DMS53 (cell line): ENCODE data around the gene CCDC201.

ENCODE experiments used
- DNase-seq: peaks from one replicate; lab custom pipeline; 2025; lab: John Stamatoyannopoulos, UW

CCDC201 gene

DNA sequence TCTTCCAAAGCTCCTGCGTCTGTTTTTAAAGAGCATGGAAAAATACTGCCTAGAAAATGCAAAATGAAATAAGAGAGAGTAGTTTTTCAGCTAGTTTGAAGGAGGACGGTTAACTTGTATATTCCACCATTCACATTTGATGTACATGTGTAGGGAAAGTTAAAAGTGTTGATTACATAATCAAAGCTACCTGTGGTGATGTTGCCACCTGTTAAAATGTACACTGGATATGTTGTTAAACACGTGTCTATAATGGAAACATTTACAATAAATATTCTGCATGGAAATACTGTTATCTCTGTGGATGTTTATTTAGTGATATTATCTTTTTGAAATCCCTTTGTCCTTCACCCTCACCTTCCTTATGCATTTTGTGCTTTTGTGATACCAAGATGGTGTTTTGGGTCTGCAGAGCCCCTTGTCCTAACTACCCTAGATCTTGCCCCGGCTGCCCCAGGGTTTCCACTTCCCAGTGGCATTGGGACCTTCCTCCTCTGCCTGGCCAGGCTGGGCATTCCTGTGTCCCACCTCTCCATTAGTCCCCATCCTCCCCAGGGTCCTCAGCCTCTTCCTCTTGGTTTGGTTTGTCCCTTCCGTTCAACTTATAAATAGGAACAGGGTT is 20.6 kb upstream of the CCDC201 start:
- no peak for DNase-seq

DNA sequence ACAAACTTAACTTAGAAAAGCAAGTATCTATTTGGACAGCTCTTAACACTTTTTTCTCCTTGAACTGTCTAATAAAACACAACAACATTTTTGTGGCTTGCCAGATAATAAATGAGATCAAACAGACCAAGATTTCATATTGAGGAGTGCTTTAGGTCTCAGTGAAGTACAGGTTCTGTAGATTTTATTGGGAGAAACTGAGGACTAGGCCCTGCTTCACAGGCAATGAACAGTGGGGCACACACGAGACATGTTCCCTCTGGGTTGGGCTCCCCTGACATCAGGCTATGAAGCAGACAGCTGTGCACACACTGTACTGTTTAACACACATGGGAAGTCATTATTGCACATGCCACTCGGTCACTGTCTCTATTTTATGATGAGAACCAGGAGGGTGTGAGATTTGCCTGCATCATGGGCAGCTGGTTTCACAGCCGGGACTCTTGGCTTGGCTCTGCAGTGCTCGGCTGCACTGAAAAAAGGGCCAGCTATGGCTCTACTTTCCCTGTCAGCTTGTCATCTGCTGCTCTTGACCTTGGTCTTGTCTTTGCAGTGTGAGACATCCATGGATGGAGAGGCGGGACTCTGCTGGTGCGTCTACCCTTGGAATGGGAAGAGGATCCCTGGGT is 19.6 kb upstream of the CCDC201 start:
- peak; percentile 33 for DNase-seq

DNA sequence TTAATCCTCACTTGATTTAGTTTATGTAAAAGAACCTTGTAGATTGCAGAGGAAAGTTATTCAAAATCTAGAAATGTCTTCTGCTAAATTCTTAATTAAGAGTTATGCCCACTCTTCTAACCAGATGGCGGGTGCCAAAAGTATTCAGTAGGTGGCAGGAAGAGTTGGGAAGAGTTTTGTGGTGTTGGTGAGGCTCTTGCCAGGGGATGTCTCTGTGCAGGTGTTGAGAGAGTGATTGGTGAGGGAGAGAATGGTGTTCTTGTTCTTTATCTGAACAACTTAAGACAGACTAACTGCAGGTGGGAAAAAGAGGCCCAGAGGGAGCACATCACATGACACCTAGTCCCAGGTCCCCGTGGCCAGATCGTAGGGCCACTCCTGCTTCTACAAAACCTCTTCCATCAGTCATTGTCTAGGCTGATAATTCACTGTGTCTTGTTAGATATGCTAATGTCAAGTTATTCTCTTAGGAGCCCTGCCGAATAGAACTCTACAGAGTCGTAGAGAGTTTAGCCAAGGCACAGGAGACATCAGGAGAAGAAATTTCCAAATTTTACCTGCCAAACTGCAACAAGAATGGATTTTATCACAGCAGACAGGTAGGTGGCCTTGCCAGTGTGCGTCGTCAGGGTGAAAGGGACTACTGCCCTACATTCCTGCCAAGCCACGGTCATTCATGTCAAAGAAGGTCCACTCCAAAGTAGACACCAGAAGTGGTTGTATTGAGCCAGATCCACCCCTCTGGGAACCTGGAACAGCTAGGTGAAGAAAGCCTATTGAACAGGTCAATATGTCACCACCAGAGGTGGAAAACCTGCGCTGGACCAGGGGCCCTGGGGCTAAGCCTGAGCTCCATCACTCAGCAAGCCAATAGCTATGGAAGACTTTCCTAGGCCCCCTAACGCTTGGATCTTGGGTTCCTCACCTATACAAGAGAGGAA is 18.9 kb upstream of the CCDC201 start:
- DNase-seq = no peak

DNA sequence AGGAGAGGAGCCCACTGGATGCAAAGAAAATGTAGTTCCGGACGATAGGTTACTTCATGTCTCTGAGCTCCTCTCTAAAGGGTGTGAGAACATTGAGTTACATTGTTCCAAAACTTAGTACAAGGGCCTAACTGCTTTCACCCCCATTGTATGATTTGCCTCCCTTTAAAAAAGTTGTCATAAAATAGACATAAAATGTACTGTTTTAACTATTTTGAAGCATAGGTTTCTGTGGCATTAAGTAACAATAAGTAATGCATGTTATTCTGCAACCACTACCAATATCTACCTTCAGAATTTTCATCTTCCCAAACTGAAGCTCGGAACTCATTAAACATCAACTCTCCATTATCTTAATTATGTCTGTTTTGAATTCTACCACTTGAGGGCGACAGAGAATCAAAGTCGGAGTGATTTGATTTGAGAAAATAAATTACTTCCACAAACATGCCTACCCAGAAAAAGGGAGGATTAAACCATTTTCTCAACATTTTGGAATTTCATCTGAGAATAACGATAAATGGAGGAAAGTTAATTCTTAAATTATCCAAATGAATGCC is 18.1 kb upstream of the CCDC201 start:
- peak; percentile 67 for DNase-seq

DNA sequence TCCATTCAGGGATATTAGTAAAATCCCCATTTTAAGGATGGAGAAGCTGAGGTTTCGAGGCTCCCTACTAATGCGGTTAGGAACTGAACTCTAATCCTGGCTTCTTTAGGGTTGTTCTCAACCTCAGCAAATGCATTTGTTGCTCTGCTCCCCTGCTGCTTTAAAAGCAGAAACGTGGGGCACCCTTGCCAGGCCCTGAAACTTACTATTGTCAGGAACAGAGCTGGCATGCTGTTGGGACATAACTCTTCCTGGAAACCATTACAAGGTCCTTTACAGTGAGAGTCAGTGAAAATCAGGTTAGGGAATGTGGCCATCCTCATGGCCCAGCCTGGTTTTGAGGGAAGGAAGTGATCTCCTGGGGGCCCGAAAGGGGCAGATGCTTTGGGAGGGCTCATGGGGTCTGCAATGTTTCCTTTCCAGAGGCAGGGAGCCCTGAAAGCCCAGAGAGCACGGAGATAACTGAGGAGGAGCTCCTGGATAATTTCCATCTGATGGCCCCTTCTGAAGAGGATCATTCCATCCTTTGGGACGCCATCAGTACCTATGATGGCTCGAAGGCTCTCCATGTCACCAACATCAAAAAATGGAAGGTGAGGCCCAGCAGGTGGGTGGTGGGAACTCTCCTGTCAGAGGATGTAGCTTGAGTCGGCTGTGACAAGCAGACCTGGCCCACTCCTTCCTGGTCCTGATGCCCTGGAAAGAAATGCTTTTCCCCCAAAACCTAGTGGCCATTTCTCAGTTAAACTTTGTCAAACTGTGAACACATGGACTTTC is 17.4 kb upstream of the CCDC201 start:
- no peak for DNase-seq

DNA sequence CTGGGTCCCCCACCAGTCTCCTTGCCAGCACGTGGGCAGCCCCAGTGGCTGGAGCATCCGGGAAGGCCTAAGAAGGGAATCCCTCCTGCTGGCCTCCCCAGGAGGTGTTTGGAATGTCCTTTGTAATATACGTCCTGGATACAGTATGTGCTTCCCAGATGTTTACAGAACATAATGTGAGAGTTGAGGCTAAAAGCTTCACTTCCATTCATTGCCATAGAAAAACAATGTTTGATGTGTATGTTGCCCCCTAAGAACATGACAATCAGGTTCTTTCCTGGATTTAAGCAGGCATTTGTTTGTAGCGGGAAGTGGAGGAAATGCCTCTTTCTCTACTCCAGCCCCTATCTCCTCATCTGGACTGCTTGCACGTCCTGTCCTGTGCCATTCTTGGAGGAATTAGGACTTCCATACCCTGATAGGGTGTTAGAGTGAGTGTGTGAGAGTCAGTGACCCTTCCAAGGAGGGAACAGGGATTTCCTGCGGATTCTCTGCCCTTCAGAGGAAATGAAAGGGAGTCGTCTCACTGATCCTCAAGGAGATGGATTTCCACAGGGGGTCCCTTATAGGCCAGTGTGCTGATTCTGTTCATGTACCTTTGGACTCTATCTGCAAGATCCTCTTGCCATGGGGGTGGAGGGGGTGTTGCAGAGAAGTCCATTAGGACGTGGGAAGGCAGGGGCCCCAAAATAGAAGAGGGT is 16.6 kb upstream of the CCDC201 start:
- DNase-seq = no peak

DNA sequence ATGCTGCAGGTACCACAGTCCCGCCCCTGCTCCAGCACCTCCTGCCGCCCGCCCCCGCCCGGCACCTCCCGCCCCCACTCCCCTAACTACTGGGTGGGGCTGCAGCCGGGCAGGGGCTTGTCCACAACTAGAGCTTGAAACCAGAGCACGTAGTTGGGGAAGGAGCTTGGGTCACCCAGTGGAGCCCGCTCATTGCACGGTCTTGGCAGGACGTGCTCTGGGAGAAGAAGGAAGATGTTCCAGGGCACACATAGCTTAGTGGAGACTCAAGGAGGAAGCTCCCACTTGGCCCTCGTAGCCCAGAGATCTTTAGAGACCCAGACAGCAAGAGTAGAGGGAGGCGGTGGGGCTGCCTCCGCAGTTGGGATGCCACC is 16.1 kb upstream of the CCDC201 start:
- DNase-seq = no peak

DNA sequence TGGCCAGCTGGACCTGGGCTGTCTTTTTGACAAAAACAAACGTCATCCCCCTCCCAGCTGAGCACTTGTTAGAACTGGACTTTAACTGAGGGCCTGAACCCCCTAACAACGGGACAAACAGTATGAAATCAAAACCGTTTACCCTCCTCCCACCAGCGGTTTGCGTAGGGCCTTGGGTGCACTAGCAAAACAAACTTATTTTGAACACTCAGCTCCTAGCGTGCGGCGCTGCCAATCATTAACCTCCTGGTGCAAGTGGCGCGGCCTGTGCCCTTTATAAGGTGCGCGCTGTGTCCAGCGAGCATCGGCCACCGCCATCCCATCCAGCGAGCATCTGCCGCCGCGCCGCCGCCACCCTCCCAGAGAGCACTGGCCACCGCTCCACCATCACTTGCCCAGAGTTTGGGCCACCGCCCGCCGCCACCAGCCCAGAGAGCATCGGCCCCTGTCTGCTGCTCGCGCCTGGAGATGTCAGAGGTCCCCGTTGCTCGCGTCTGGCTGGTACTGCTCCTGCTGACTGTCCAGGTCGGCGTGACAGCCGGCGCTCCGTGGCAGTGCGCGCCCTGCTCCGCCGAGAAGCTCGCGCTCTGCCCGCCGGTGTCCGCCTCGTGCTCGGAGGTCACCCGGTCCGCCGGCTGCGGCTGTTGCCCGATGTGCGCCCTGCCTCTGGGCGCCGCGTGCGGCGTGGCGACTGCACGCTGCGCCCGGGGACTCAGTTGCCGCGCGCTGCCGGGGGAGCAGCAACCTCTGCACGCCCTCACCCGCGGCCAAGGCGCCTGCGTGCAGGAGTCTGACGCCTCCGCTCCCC is 15.5 kb upstream of the CCDC201 start, which contains the start of gene IGFBP1:
Gene IGFBP1, plus strand, starts transcription at position 304 of the 808 bp plus-strand sequence. Its CDS starts 165 bp downstream, at position 469.
- peak; percentile 81 for DNase-seq

DNA sequence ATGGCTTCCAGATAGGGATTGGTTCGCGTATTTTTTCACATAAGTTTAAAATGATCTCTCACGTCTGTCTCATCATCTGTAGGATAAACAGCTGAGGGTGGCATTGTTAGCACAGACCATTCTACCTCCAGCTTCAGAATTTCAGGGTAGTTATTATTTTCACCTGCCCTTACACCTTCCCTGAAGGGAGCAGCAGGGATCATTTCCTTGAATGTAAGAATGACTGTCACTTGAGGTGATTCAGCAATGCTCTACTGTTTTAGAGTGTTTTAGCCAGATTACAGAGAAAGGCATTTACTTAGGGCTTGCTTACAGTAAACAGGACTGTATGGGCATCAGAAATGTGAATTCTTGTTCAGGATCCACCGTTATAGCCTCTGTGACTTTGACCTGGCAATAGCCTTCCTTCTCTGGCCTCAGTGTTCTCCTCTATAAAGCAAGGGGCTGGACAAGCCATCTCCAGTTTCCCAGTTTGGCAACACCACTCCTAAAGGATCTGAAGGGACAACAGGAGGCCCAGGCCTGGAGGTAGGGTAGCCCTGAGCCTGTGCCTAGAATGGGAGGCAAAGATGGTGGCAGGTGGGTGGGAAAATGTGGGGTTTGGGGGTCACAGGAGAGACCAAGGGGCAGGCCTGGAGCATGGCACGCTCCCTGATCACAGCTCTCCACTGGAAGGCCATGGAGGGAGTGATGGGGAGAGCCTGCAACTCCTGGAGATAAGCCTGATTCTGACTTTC is 14.2 kb upstream of the CCDC201 start:
- DNase-seq = no peak

DNA sequence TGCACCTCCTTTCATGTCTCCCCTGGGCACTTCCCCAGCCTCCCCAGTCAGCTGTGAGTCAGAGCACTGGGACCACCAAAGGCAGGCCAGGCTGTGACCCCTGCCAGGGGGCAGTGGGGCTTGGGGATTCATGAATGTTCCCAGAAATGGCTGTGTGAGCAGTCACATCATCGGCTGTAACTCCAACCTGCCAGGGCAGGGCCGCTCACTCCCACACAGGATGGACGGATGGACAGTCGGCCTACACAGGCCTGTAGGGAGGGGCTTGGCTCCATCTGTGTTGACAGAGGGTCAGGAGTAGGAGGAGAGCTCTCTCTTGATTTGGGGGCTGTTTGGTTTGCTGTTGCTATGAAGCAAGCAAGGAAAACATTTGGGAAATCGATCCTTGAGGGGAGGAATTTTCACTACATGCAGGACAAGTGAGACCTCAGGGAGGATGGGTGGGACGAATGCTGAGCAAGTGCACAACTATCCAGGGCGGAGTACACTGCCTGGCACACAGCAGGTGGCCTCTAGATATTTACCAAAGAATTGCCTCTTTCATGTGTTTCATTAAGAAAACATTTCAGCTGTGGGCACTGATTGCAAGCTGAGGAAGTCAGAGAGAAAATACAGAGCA is 12.5 kb upstream of the CCDC201 start:
- no peak for DNase-seq

DNA sequence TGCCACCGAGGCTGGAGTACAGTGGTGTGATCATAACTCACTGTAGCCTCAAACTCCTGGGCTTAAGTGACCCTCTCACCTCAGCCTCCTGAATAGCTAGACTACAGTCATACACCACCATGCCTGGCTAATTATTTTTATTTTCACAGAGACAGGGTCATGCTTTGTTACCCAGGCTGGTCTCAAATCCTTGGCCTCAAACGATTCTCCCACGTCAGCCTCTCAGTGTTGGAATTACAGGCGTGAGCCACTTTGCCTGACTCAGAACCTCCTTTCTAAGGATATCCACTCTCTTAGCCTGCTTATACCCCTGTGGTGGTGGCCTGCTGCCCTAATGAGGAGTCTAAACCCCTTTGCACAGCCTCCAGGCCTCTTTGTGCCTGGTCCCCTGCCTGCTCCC is 11.3 kb upstream of the CCDC201 start:
- DNase-seq = no peak

DNA sequence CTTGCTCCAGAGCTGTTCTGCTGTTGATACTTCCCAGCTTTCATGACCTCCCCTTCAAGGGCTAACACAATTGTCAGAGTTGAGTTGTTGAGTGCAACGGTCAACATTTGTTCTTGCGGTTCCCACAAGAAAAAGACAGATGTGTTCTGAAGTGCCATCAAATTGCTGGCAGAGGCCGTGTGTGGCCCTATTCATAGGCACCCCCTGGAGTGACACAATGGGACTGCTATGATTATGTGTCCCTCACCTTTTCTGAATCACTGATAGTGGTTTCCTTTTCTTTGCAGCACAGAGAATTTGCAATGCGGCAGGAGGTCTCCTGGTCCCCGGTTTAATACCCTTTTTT is 9.6 kb upstream of the CCDC201 start:
- DNase-seq = peak; percentile 91

DNA sequence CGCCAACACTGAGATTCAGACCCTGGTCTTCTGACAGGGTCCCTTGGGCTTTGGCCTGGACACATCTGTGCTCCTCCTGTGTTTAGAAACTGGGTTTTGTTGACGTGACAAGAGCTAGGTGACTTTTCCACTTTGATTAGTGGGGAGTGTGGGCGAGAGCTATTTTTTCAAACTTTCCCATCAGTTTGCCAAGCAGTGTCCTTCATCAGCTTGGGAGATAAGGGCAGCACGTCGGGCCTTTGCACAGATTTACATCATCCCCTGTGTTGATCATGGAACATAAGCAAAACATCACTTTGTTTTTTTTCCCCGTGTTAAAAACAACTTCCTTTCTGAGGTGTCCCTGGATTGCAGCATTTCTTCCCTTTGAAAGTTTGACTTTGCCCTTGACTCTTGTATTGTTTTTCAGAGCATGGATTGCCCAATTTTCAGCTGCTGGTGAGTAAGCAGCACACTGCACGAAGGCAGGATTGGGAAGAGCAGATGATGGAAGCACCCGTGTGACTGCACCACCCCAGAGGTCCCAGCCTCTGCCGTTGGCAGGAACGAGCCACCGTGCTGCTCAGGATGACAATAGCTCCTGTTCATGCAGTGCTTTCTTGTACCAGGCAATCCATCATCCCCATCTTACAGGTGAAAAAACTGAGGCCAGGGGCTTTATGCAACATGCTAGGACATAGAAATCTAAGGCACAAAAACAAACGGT is 9.0 kb upstream of the CCDC201 start:
- DNase-seq = no peak

DNA sequence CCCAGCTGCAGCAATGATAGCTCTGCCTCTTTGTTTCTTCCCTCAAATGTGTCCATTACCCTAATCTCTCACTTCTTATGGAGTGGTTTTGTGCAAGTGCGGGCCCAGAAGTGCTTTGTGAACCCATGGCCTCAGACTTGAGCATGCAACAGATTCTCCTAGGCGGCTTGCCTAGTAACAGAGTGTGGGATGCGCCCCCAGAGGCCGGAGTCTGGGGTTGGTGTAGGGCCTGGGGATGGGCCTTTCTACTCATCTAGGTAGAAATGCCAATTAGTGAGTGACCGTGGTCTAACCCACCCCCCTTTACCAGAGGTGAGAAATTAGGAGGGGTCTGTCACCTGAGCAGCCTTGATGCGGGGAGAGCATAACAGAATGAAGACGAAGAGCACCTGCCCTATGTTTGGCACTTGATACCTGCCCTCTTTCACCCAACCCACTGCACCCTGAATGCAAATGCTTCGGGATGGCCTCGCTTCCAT is 8.4 kb upstream of the CCDC201 start:
- DNase-seq = no peak

DNA sequence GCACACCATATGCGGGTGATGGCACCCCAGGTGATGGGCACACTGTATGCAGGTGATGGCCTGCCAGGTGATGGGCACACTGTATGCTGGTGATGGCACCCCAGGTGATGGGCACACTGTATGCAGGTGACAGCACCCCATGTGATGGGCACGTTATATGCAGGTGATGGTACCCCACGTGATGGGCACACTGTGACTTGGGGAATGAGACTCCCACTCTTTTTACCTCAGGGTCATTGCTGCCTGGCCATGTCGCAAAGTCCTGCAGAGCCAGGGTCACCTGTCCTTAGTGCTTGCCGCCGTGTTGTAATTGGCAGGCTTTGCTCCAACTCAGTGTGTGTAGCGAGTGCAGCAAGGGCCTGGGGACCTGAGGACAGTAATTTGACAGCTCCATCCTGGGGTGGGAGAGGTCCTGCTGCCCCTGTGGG is 7.6 kb upstream of the CCDC201 start:
- DNase-seq = no peak

DNA sequence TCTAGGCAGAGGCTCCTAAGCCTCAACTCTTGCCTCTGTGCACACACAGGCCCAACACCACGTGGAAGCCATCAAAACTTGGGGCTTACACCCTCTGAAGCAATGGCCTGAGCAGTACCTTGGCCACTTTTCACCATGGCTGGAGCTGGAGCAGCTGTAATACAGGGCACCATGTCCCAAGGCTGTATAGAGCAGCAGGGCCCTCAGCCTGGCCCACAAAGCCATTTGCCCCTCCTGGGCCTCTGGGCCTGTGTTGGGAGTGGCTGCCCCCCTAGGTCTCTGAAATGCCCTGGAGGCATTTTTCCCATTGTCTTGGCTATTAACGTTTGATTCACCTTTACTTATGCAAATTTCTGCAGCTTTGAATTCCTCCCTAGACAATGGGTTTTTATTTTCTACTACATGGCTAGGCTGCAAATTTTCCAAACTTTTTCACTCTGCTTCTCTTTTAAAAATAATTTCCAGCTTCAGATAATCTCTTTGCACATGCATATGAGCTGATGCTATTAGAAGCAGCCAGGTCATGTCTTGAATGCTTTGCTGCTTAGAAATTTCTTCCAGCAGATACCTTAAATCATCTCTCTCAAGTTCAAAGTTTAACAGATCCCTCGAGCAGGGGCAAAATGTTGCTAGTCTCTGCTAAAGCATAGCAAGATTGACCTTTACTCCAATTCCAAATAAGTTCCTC is 5.7 kb upstream of the CCDC201 start:
- no peak for DNase-seq

DNA sequence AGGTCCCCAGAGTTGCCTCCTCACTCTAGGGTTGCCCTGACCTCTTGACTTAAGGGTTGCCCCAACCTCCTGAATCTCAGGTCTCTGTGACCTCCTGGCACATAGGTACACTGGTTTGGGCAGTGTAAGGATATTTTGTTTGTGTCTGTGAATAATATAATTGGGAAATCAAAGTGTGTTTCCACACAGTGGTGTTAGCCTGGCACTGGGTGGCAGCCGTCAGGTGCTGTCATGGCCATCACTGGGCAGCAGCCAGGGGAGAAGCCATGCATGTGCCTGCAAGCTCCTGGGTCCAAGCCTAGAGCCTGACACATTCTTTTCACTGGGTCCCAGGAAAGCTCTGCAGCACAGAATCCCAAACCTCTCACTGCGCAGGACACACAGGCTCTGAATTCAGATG is 3.6 kb upstream of the CCDC201 start:
- DNase-seq = no peak
